ENCODE results near the gene UBE2G2.

Gene UBE2G2

DNA sequence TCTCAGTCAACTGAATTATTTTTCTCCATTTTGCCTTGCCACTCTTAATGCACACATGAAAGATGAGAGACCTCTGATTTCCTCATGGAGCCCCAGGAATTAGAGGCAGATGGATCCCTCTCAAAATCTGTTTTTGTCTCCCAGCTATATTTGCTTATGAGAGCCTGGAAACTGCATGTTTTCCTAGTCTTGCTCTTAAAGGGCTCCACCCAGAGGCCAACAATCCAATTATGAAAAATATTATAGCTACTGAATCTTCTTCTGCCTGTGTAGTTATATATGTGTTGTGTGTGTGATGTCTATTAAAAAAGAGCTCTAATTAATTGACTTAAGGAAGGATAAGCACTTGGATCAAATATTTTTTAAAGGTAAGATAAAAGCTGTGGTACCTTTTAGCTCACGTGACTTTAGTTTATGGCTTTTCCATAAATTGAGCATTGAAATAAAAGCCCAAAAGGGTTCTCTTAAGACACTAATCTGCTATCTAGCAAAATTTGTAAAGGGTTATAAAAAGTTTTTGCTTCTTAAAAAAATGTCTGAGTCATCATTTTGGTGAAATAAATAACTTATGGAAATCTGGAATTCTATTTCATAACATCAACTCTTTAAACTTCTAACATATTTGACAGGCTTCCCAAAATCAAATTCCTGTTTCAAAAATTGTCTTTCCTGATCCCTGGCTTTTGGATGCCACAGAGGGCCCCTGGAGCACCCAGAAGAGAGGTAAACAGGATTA is 59.0 kb downstream of the UBE2G2 start:
- no peak for DNase-seq

DNA sequence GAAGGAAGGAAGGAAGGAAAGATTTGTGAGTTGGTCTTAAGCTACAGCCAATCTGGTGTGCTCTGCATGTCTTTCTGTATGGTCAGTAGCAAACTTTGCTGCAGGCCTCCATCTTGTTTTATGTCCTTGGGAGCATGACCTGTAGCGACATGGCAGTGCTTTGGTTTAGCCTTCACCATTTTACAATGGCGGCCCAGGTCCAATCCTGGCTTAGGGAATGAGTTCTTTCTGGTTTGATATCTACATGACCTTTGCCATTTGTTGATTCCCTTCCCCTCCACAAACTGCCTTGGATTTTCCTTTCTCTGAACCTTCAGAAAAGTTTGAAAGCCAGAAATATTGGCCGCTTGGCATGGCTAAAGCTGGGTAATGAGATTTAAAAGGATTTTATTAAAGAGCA is 59.7 kb downstream of the UBE2G2 start:
- DNase-seq: no peak

DNA sequence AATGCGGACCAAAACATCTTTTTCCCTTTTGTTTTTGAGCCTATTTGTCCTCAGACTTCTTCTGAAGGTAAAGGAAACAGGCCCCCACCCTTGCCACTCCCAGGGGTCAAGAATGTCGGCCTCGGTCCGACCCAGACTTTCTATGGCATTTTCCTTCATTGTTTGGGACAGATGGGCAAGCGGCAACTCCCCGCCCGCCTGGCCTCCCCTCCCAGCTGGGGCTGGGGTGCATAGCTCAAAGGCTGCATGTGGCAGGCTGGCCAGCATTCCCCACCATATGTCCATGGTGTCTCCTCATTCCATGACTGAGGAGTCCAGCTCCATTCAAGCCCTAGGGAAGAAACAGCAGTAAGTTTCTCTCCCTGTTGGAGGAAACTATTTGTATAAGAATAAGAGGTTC is 60.9 kb downstream of the UBE2G2 start:
- DNase-seq: no peak

DNA sequence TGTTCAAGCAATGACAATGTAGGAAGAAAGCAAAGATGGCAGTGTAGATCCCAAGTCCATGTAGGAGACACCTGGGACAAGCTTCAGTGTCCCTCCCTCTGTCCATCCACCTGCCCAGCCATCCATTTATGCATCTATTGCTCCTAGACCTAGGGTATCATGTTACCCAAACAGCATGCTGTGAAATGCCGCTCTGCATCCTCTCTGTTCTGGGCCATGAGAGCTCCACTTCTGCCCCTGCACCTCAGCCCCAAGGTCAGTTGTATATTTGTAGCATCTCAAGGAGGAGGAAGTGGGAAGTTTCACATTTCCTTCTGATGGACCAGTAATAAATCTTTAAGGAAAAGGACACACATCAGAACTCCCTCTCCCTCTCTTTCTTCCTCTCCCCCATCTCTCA is 62.3 kb downstream of the UBE2G2 start:
- no peak for DNase-seq

DNA sequence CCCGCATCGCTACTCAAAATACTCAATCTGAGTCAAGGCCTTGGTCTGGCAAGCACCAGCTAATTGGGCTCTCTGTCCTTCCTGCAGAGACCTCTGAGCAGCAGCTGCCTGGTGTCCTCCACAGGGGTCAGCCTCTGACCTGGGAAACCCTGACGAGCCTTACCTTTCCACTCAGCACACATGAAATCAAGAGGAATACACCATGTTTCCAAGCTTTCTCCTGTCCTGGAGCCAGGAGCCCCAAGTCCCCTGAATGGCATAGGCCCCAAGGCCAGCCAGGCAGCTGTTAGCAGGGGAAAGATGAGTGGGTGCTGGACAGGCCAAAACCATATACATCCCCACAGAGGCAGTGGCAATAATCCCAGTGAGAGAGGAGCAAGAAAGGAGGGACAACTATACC is 63.0 kb downstream of the UBE2G2 start:
- DNase-seq: no peak

DNA sequence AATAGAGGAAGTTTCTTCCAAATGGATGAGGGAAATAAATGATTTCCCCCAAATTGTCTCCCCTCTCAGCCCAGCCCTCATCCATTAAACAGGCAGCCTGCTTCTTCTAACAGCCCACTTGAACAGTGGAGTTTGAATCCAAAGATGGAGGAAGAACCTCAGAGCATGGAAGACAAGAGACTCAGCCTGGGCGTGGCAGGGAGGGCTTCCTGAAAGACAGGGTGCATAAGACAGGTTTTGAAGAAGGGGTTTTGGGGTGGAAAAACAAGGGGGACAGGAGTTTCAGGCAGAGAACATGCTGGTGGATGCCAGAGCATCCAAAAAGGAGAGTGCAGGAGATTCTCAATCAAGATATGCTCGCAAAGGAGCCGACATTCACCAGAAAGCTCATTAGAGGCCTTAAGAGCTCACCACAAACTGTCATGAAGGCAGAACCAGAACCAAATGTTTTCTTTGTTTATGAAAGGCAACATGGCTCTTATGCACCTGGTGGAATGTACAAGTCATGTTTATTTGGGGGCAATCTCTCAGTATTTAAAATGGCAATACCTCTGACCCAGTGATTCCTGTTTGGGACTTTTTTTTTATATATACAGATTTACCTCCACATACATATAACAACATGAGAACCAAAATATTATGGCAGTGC is 63.8 kb downstream of the UBE2G2 start:
- no peak for DNase-seq

DNA sequence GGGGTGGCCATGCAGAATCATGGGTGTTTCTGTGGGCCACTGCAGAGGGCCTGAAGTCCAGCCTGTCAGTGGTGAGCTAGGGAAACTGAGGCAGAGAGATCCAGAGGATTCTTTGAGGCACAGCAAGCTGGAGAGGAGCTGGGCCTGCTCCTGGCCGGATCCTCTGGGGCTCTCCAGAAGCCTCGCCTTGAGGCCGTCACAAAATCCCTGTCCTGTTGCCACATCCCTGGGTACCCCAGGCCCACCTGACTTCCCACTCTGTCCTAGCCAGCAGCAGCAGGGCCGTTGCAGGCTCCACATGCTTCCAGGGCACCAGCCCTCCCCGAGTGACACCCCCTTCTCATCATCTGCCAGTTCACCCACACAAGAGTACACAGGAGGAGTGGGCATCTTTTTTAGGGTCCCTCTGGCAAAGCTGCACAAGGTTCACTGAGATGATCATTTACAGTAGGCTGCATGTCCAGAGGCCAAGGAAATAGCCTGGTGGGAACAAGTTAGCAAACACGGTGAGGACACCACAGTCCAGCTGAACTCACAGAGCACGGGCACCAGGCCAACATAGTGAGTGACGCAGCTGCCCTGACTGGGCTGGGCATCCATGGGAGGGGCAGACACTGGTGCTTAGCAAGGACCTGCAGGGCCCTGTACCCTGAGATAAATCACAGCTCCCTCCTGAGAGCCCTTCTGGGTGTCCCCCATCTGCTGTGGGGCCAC is 65.2 kb downstream of the UBE2G2 start:
- DNase-seq: no peak

DNA sequence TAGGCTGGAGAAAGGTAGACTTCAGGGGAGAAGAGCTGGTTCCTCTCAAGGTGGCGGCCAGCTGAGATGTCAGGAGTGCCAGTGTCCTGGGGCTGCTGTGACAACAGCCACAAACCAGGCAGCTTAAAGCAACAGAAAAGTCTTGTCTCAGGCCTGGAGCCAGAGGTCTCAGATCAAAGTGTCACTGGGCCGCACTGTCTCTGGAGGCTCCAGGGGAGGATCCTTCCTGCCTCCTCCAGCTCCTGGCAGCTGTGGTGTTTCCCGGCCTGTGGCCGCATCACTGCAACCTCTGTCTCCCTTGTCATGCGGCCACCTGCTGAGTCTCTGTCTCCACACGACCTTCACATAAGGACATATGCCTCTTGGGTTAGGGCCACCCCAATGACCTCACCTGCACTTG is 65.8 kb downstream of the UBE2G2 start:
- DNase-seq: no peak

DNA sequence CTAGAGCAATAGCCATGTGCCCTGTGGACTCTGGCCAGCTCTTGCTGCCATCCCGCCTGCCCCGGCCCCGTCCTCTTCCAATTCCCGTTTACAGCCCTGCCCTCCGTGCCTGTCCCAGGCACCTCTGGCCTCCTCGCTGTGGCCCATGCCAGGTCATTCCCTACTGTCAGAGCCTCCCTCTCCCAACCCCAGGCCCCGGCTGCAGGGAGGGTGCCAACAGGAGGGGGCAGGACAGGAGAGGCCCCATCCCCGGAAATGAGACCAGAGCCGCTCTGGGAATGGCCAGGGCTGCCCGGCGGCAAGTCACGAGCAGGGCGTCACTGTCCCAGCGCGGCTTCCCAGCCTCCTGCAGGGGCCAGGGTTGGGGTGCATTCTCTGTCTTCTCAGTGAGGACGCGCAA is 66.8 kb downstream of the UBE2G2 start:
- DNase-seq: no peak

DNA sequence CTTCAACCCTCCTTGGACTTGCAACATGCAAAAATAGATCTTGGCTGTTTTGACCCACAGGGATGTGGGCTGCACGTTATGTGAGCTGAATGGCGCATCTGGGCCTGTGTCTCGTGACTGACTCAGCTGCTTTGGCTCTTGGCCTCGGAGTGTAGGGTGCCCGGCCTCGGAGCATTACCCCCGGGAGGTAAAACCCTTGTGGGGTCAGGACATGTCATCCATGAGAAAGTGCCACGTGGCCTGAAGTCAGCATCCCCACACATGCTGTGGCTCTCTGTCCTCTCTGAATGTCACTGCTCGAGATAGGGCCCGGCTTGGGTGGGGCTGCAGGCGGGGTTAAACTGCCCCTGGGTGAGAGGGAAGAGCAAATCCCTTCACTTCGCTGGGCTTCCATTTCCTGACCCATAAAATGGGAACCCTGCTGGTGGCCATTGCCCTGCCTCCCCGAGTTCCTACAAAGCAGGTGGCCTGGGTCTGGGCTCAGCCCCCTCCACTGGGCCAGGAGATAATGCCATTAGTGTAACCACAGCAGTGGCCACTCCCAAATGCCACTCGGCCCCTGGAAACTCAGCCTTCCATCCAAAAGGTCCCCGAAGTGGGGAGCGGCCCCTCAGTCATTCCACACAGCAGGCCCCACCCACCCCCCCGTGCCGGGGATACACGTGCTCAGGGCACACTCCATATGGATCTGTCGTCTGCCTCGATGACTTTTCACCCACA is 67.4 kb downstream of the UBE2G2 start:
- DNase-seq: no peak

DNA sequence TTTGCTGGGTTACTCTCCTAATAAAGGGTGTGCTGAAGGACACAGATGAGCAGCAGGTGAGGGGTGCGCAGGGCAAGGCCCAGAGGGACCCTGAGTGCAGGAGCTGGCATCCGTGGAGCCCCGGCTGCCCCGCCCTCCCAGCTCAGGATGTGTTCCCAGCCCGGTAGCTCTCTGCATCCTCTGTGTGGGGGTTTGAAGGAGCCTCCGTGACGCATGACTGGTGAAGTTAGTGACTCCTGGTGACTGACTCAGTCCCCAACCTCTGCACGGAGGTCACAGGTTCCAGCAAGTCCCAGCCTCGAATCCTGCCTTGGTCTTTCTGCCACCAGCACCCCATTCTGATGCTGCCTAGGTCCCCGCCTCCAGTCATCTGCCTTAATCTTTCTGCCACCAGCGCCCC is 68.7 kb downstream of the UBE2G2 start:
- no peak for DNase-seq

DNA sequence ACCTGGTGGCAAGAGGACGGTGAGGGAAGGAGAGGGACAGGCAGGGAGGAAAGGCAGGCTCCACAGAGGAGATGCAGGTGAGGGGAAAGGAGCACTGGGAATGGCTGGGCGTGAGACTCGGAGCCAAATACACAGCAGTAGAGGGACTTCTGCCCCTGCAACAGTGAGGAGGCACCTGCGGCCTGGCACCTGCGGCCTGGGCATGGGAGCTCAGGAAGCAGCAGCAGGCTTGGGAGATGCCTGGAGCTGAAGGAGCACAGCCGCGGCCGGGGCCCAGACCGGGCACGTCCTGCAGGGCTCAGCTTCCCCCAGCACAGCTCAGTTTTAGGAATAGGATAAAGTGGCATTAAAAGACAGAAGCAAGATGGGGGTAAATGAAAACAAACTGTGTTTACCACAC is 69.4 kb downstream of the UBE2G2 start:
- DNase-seq: no peak

DNA sequence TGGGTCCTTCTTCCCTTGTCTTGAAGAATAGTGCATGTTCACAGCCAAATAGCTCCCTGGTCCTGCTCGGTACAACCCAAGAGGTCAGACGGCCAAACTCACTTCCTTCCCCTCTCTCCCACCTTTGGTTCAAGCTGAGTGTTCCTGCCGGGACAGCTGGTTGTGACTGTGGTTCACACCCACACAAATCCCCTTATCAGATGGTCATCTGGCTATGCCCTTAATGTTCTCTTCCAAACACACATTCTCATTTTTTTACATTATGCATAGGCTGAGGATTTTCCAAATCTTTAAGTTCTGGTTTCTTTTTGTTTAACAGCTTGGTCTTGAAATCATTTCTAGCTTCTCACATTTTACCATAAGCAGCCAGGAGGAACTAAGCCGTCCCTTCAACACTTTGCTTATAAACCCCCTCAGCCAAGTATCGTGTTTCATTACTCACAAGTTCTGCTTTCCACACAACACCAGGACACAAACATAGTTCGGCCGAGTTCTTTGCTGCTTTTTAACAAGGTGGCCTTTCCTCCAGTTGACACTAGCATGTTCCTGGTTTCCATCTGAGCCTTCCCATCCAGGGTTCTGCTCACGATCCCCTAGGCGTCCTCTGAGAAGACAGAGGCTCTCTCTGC is 70.6 kb downstream of the UBE2G2 start:
- no peak for DNase-seq

DNA sequence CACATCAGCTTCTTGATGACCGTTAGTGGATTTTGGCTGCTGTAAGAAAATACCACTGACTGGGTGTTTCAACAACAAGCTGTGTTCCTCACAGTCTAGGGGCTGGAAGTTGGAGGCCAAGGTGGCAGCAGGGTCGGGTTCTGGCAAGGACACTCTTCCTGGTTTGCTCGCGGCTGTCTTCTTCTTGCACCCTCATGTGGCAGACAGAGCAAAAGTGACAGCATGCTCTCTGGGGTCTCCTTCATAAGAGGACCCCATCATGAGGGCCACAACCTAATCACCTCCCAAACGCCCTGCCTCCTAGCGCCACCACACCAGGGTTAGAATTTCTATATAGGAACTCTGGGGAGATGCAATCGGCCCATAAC is 71.6 kb downstream of the UBE2G2 start:
- DNase-seq: no peak

DNA sequence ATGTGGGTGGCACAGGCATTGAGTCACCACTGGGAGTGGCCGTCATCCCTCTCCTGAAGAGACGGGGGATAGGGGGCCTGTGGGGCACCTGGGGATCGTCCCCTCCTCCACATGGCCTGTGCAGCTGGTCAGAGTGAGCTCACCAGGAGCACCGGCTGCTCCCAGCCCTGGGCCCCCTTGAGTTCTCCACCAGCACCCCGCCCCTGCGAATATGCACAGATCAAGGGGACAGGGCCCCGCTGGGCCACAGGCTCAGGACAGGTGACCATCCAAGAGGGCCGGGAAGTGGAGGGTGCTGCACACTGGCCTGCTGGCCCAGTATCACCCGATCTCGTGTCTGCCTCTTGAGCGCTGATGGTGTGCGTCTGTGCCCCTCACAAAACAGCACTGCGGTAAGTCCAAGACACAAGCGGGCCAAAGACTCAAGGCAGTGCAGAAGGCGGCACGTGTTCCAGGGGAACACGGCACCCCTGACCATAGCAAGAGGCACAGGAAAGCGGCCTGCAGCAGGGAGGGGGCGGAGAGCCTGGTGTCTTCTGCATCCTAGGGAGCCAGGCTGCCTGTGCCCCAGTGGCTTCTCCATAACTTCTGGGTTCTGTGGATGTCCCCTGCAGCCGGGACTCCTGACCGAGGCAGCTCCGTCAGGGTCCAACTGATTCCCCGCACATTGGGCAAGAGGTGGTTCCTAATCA is 72.1 kb downstream of the UBE2G2 start:
- no peak for DNase-seq

DNA sequence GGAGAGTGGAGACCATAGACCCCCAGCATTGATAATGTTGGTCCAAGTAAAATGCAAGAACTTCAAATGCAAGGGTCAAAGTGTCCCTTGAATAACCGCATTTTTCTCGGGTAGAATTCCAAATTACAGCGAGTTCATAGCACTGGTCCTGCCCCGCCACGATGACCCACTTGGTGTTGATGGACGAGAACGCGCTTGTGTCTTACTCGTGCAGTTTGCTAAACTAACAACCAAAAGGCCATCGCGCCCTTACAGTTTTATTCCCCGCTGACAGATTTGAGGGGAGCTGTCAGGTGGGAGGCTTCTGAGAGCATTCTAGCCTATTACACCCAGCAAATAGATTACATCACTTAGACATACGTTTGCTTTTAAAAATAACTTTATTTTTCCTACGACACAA is 72.9 kb downstream of the UBE2G2 start:
- DNase-seq: no peak

DNA sequence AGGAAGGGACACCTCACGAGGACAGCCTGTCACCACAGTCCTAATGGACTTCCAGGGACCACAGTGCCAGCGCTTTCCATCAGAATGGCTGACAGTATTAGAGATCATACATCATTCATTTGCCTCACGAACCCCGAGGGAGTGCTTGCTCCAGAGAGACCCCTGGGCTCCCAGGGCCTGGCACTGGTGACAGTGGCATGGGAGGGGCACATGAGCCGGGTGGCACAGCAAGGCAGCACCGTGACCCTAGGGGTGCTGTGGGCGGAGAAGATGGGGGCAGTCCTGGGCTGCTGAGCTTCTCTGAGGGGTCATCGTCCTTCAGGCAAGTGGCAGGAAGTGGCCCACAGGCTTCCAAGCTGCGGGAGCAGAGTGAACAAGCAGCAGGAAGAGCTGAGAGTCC is 73.9 kb downstream of the UBE2G2 start:
- no peak for DNase-seq

DNA sequence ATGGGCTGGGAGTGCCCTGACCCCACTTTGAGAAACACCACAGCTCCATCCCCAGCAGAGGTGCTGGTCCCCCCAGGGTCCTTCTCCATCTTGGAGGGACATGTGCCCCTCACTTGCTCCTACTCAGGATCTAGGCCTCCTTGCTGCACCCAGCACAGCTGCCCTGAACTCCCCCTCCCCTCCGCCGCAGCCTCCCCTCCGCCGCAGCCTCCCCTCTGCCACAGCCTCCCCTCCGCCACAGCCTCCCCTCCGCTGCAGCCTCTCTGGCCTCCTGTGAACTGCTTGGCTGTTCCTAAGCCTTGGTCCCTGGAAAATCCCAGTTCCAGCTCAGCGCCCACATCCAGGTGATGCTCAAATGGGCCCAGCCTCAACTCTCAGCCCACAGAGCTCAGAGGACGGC is 74.3 kb downstream of the UBE2G2 start:
- DNase-seq: no peak

DNA sequence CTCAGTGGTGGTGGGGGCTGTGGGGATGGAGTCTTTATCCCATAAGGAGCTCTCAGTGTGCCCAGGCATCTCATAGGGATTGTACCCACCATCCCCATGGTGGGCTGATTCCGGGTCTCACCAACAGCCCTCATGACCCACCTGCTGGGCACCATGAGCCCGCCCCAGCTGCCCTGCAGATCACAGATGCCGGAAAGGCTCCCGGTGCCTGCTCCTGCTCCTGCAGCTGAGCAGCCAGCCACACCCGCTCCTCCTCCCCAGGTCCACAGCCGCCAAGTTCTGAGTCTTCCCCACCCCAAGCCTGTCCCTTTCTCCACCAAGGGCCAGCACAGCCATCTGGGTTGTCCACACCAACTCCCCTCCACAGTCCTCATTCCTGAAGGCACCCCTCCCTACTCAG is 74.8 kb downstream of the UBE2G2 start:
- no peak for DNase-seq

DNA sequence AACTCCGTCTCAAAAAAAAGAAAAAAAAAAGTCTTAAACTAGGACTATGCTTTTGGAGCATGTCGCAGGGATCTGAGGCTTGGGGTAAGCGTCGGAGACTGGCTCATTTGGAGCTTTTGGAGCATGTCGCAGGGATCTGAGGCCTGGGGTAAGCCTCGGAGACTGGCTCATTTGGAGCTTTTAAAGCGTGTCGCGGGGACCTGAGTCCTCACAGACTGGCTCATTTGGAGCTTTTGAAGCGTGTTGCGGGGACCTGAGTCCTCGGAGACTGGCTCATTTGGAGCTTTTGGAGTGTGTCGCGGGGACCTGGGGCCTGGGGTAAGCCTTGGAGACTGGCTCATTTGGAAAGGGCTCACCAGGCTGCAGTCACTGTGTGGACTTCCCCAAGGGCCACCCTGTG is 76.7 kb downstream of the UBE2G2 start:
- DNase-seq: no peak

DNA sequence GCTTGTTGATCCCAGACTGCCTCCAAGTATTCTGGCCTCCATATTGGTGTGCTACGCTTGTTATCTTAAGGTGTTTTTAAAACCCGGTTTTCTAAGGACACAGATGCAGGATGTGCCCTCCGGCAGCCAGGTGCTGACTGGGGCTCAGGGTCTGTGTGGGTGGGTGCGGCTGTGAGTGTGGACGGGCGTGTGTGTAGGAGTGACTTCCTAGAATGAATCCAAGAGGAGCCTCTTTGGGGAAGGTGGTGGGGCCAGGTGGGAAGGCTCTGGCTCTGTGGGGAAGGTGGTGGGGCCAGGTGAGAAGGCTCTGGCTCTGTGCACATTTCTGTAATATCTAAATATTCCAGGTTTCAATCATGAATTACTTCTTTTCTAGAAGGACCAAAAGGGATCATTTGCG is 77.4 kb downstream of the UBE2G2 start:
- DNase-seq: no peak
